ENCODE results near the gene LASP1.

GRCh38 chr17:38940404-38940803 lies 70.5 kb downstream of the LASP1 start:
- no peak for TF ChIP-seq CTCF (IDR thresholded peaks at IDR 0.05)
- no peak for TF ChIP-seq NFIC (IDR thresholded peaks at IDR 0.05; ENCODE audit: borderline replicate concordance)
- no peak for TF ChIP-seq SIN3A (IDR thresholded peaks at IDR 0.05; ENCODE audit: borderline replicate concordance, low read depth, low read length)
- no peak for TF ChIP-seq TEAD4 (IDR thresholded peaks at IDR 0.05; ENCODE audit: borderline replicate concordance, insufficient read depth)
- TF ChIP-seq USF2 (IDR thresholded peaks at IDR 0.05; ENCODE audit: borderline replicate concordance, low read depth, low read length) = no peak
- TF ChIP-seq SMC3 (IDR thresholded peaks at IDR 0.05; ENCODE audit: low read depth, low read length) = no peak
- TF ChIP-seq EP300 (IDR thresholded peaks at IDR 0.05; ENCODE audit: borderline replicate concordance in 1 of 2, low read depth in 1 of 2, low read length in 1 of 2) = no peak
- no peak for TF ChIP-seq GABPA (IDR thresholded peaks at IDR 0.05; ENCODE audit: low read depth)
- no peak for TF ChIP-seq TCF12 (IDR thresholded peaks at IDR 0.05)
- TF ChIP-seq MXI1 (IDR thresholded peaks at IDR 0.05; ENCODE audit: low read depth, low read length) = no peak
- no peak for TF ChIP-seq RAD21 (IDR thresholded peaks at IDR 0.05; ENCODE audit: low read length)
- TF ChIP-seq JUND (IDR thresholded peaks at IDR 0.05) = no peak

Data from SK-N-SH (cell line).